Adrenal gland (tissue), 12 donors: ENCODE data around the gene ADPRM. TPM values are rescaled to one million over a fixed set of nuclear protein-coding genes. Genes with fewer than 3 reads are reported as not detected.

Experiments used
- DNase-seq, 7 donors: peaks; one replicate each; pipeline ENCODE4 v3.0.0-alpha.2; 2019 to 2020
- H3K27ac ChIP-seq, 5 donors: fragments of 200-600 bp; sonication (generic) in 4 of 5; 1 replicate in 3 of 5; 2 replicates in 2 of 5; pipeline versions ENCODE4 v1.5.1 to v1.8.0; 2016 to 2020; ENCODE audit warnings: mild to moderate bottlenecking in 1 of 5
- H3K27me3 ChIP-seq: fragments of 200-600 bp; 2 replicates; pipeline ENCODE4 v1.8.0; 2021
- H3K36me3 ChIP-seq, 2 donors: fragments of 200-600 bp; replicated peaks in 1 of 2; 1 replicate in 1 of 2; 2 replicates in 1 of 2; pipeline versions ENCODE4 v1.5.1 to v1.8.0; 2018 to 2022
- H3K4me1 ChIP-seq, 2 donors: fragments of 200-600 bp; replicated peaks in 1 of 2; 1 replicate in 1 of 2; 2 replicates in 1 of 2; pipeline versions ENCODE4 v1.5.1 to v1.8.0; 2018 to 2021
- H3K4me3 ChIP-seq, 4 donors: fragments of 200-600 bp; sonication (generic) in 3 of 4; one replicate each; pipeline ENCODE4 v1.5.1; 2016 to 2018
- H3K9me3 ChIP-seq, 3 donors: fragments of 200-600 bp; sonication (generic) in 1 of 3; replicated peaks in 1 of 3; 1 replicate in 2 of 3; 2 replicates in 1 of 3; pipeline versions ENCODE4 v1.5.1 to v1.8.0; 2016 to 2021
- POLR2A ChIP-seq, 2 donors: fragments of 450-650 bp; IDR thresholded peaks; one replicate each; pipeline ENCODE4 v1.6.1; 2017; ENCODE audit warnings: antibody characterized with exemption in 2 of 2, mild to moderate bottlenecking in 2 of 2, moderate library complexity in 1 of 2
- WGBS, 4 donors: extraction: QIAGEN DNeasy Blood & Tissue Kit in 2 of 4; methylation state at CpG; one replicate each; pipeline versions ENCODE4 v1.1.5 to v1.1.7; 2013 to 2017; 5-methylcytosine and 5-hydroxymethylcytosine counted together
- intact Hi-C, 2 donors: fragments of 100-400 bp; cut with DNase I; formaldehyde crosslinking; loops; one replicate each; pipeline versions ENCODE4 v1.14.1 to v1.15.0; 2022 to 2023
- polyA plus RNA-seq, 3 donors: library from polyadenylated mRNA; stranded (reverse); fragments of 200-250 nt in 2 of 3; fragments of 350-450 nt in 1 of 3; fragmentation: Illumina TruSeq in 1 of 3; extraction: RNeasy Lipid Tissue Mini Kit (QIAGEN cat#74804) in 1 of 3; gene quantifications; one replicate each; pipeline ENCODE4 v1.2.3, GENCODE V29; 2013 to 2014
- total RNA-seq, 9 donors: library from RNA; depleted of rRNA in 4 of 9; stranded (reverse); fragments of >200 nt in 4 of 9; fragments of 120-200 nt in 1 of 9; fragmentation: NEBNext Ultra II Directional in 1 of 9; extraction: Animal tissue kit (Norgen Biotek cat#: 25700) in 1 of 9; gene quantifications; one replicate each; pipeline versions ENCODE4 v1.1.0 to v1.2.4, GENCODE V29; 2013 to 2023
- TF ChIP-seq, protein P1 (sequence below), 6 experiments: fragments of 450-650 bp in 4 of 6; fragments of 200-600 bp in 2 of 6; sonication (generic) in 1 of 6; IDR thresholded peaks; 1 replicate in 5 of 6; 2 replicates in 1 of 6; pipeline versions ENCODE4 v1.5.1 to v1.8.0; 2016 to 2021; ENCODE audit warnings: antibody characterized with exemption in 6 of 6, mild to moderate bottlenecking in 2 of 6, moderate library complexity in 1 of 6
- donor health status: healthy with polysubstance abuse.
- donor health status: Bipolar disorder and iron deficiency.
- donor health status: DM: yes; HTN: yes; CAD: no.
- donor health status: DM: no; HTN: no; CAD: no.
- donor health status: DM: no; HTN: no; CAD: no.
- donor health status: DM: yes; HTN: yes; CAD: no.

ADPRM gene
- total and polyA plus RNA-seq, 12 donors = 3.8 to 12.1 (median 8.2) TPM

DNA sequence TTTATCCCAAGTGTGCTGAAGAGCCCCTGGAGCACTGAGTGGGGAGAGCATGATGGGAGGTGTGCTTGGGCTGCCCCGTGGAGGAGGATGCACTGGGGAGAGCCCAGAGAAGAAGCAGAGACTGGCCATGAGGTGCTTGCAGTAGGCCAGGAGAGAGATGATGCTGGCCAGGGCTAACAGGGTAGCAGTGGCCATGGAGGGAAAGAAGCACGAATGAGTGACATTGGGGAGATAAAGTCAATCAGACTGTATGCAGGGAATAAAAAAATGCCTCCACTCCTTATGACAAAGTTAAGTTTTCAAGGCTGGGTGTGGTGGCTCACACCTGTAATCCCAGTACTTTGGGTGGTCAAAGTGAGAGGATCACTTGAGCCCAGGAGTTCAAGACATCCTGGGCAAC is 37.9 kb downstream of the ADPRM start:
- DNase-seq = peak in 1 of 7 donors; percentile 16
- Histone ChIP-seq H3K4me1 (peaks cover 0 to 4% of the 10 kb centered on the region in 2 donors), H3K27ac (no peak overlapping the region), H3K27me3 (no peaks in the 10 kb centered on the region), H3K9me3 (no peaks in the 10 kb centered on the region), H3K36me3 (no peaks in the 10 kb centered on the region), H3K4me3 (no peak overlapping the region)
- TF ChIP-seq, protein P1, sequence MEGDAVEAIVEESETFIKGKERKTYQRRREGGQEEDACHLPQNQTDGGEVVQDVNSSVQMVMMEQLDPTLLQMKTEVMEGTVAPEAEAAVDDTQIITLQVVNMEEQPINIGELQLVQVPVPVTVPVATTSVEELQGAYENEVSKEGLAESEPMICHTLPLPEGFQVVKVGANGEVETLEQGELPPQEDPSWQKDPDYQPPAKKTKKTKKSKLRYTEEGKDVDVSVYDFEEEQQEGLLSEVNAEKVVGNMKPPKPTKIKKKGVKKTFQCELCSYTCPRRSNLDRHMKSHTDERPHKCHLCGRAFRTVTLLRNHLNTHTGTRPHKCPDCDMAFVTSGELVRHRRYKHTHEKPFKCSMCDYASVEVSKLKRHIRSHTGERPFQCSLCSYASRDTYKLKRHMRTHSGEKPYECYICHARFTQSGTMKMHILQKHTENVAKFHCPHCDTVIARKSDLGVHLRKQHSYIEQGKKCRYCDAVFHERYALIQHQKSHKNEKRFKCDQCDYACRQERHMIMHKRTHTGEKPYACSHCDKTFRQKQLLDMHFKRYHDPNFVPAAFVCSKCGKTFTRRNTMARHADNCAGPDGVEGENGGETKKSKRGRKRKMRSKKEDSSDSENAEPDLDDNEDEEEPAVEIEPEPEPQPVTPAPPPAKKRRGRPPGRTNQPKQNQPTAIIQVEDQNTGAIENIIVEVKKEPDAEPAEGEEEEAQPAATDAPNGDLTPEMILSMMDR (IDR thresholded peaks at IDR 0.05) = no peak
- TF ChIP-seq POLR2A (IDR thresholded peaks at IDR 0.05) = no peak
- 65 to 79% (median 68%) methylated on average over 2 of the region's 2 CpGs for WGBS, 4 donors
- intact Hi-C loops = loop anchor here (5.0 kb wide), 2 partner anchors 107 to 112 kb away; no protein-coding TSS in a partner anchor

- peak in 1 of 7 donors; percentile 17 for DNase-seq
- intact Hi-C loops = loop anchor here (5.0 kb wide), 2 partner anchors 106 to 111 kb away; no protein-coding TSS in a partner anchor
- no peak overlapping the region for H3K27ac ChIP-seq
- no peaks in the 10 kb centered on the region for H3K36me3 ChIP-seq
- H3K4me1 ChIP-seq = peaks cover 0 to 4% of the 10 kb centered on the region in 2 donors
- no peaks in the 10 kb centered on the region for H3K27me3 ChIP-seq
- WGBS, 4 donors = 92 to 98% (median 95%) methylated on average over 4 of the region's 4 CpGs
- no peak overlapping the region for H3K4me3 ChIP-seq
- TF ChIP-seq POLR2A (IDR thresholded peaks at IDR 0.05) = no peak
- TF ChIP-seq, protein P1 (IDR thresholded peaks at IDR 0.05) = no peak
- no peaks in the 10 kb centered on the region for H3K9me3 ChIP-seq
These were observed 38.4 kb downstream of the ADPRM start for GRCh38 chr17:10735821-10736220.

- intact Hi-C loops = loop anchor here (5.0 kb wide), 2 partner anchors 105 to 110 kb away; no protein-coding TSS in a partner anchor
These were observed 39.8 kb downstream of the ADPRM start for GRCh38 chr17:10737168-10737622.

GRCh38 chr17:10737736-10738135 is 40.3 kb downstream of the ADPRM start:
- Histone ChIP-seq H3K27ac (no peak overlapping the region), H3K27me3 (no peaks in the 10 kb centered on the region), H3K9me3 (no peaks in the 10 kb centered on the region), H3K36me3 (no peaks in the 10 kb centered on the region), H3K4me3 (no peak overlapping the region), H3K4me1 (peaks cover 7 to 11% of the 10 kb centered on the region in 2 donors)
- WGBS, 4 donors = 87 to 90% (median 88%) methylated on average over 3 of the region's 3 CpGs
- peak in 2 of 7 donors; percentile 2 to 16 for DNase-seq
- TF ChIP-seq, protein P1 (IDR thresholded peaks at IDR 0.05) = no peak
- intact Hi-C loops = loop anchor here (5.0 kb wide), 2 partner anchors 105 to 110 kb away; no protein-coding TSS in a partner anchor

More at GRCh38 chr17:10737168-10737622, 39.8 kb downstream of the ADPRM start:
- Histone ChIP-seq H3K27ac (no peak overlapping the region), H3K9me3 (no peaks in the 10 kb centered on the region), H3K27me3 (no peaks in the 10 kb centered on the region), H3K4me3 (no peak overlapping the region), H3K4me1 (peaks cover 4 to 8% of the 10 kb centered on the region in 2 donors), H3K36me3 (no peaks in the 10 kb centered on the region)
- WGBS, 4 donors = 14 to 18% (median 16%) methylated on average over 6 of the region's 6 CpGs
- peak; percentile 54 to 83 (median 69) for DNase-seq
- no peak for TF ChIP-seq POLR2A (IDR thresholded peaks at IDR 0.05)
- TF ChIP-seq, protein P1 (IDR thresholded peaks at IDR 0.05) = peak; percentile 52 to 90 (median 81)
